GM12864 (cell line): ENCODE results near the gene TMC2.
"Not testable (repeated sequence)": the region's sequence is repeated elsewhere in the genome, so short reads cannot be mapped to it uniquely, and the experiment has no call there.

Source experiments
- DNase-seq: peaks from one replicate; pipeline ENCODE4 v3.0.0-alpha.2; 2011; ENCODE audit warnings: low read depth
- H3K4me3 ChIP-seq: 2 replicates; pipeline ENCODE4 v1.5.1; 2011; ENCODE audit warnings: mild to moderate bottlenecking, low read depth, low read length, control low read depth
- CTCF ChIP-seq: IDR thresholded peaks from 2 replicates; pipeline ENCODE4 v1.5.1; 2011; ENCODE audit warnings: low read depth, mild to moderate bottlenecking, moderate library complexity, low read length, control low read depth, inconsistent platforms; ENCODE audit errors: missing control alignments

The TMC2 gene

GRCh38 chr20:2663364-2663886, 127.1 kb downstream of the TMC2 start:
- peak overlapping the region; percentile 78 for H3K4me3 ChIP-seq
- no peak for TF ChIP-seq CTCF
- DNase-seq: no peak

GRCh38 chr20:2663887-2664719, 127.7 kb downstream of the TMC2 start, which contains the start of gene IDH3B:
Gene IDH3B, minus strand, starts transcription at chr20:2664216. Its CDS starts 28 bp downstream, at chr20:2664188.
- peak; percentile 73 for DNase-seq
- TF ChIP-seq CTCF: no peak

GRCh38 chr20:2671977-2672376, 135.6 kb downstream of the TMC2 start:
- H3K4me3 ChIP-seq: no peak overlapping the region
- no peak for DNase-seq
- TF ChIP-seq CTCF: peak; percentile 43

More at GRCh38 chr20:2663887-2664719, 127.7 kb downstream of the TMC2 start, which contains the start of gene IDH3B:
- H3K4me3 ChIP-seq: peak within 1 kb of the TSS; percentile 78

GRCh38 chr20:2672446-2672845, 136.1 kb downstream of the TMC2 start:
- no peak for DNase-seq
- TF ChIP-seq CTCF: no peak
- no peak overlapping the region for H3K4me3 ChIP-seq

- H3K4me3 ChIP-seq: no peak overlapping the region
- no peak for TF ChIP-seq CTCF
- DNase-seq: no peak
These were observed 137.1 kb downstream of the TMC2 start for GRCh38 chr20:2673453-2673852.

- no peak overlapping the region for H3K4me3 ChIP-seq
- TF ChIP-seq CTCF: no peak
- no peak for DNase-seq
These were observed 143.7 kb downstream of the TMC2 start for GRCh38 chr20:2680046-2680445.

- DNase-seq, H3K4me3 ChIP-seq: not testable (repeated sequence)
These were observed 145.7 kb downstream of the TMC2 start for GRCh38 chr20:2682040-2682439.

- not testable (repeated sequence) for DNase-seq, H3K4me3 ChIP-seq
These were observed 148.4 kb downstream of the TMC2 start for GRCh38 chr20:2684817-2685216.
